Esophagus muscularis mucosa (tissue), 3 donors: ENCODE results near the gene C6orf163.

Source experiments
- CTCF ChIP-seq, 3 experiments: fragments of 200-600 bp in 2 of 3; fragments of 450-650 bp in 1 of 3; sonication (generic) in 2 of 3; IDR thresholded peaks; one replicate each; pipeline ENCODE4 v1.5.1; 2017 to 2019; ENCODE audit warnings: antibody characterized with exemption in 3 of 3, mild to moderate bottlenecking in 2 of 3, moderate library complexity in 1 of 3
- POLR2A ChIP-seq: fragments of 450-650 bp; IDR thresholded peaks from one replicate; pipeline ENCODE4 v1.6.1; 2017; ENCODE audit warnings: antibody characterized with exemption, moderate library complexity, mild to moderate bottlenecking, low read depth

- TF ChIP-seq CTCF (IDR thresholded peaks at IDR 0.05) (no peak), POLR2A (no peak)
These were observed 3.5 kb upstream of the C6orf163 start for GRCh38 chr6:87341158-87341557.
